Measurements from ENCODE around the gene BPI. TPM values are rescaled to one million over a fixed set of nuclear protein-coding genes. Genes with fewer than 3 reads are reported as not detected.
"Not testable (repeated sequence)": the region's sequence is repeated elsewhere in the genome, so short reads cannot be mapped to it uniquely, and the experiment has no call there.

Gene BPI
- total RNA-seq, 1 experiment from 2014 or later = 0.06 TPM

DNA sequence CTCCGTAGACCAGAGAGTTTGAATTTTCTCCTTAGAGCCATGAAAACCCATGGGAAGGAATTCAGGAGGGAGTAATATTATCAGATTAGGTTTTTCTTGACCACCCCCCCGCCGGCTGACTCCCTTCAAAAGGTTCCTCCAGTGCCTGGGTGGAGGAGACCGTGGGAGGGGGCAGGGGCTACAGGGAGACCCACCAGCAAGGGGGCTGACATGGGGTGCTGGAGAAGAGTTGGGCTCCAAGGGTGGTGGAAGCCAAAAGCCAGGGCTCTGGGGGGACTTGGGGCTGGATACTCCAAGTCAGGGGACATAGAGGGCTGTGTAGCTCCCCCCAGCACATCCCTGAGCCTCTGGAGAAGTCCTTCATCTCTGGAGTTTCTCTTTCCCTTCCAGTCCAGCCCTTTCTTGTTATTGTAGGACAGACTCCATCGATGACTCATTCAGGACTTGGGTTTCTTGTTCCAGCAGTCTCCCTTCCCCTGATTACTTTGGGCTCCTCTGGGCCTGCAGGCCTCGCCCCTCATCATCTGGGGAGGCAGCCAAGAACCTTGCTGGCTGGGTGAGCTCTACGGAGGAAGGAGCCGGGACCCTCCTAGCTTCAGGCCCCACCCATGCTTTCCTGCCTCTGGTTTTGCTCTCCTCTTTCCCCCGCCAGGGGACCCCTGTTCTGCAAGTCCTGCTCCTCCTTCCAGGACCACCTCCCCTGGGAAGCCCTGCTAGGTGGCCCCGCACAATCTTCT lies 32.9 kb upstream of the BPI start:
- no peaks in the 10 kb centered on the region for H3K36me3 ChIP-seq
- H3K4me1 ChIP-seq = peaks cover 13% of the 10 kb centered on the region
- H3K4me3 ChIP-seq = no peak overlapping the region
- peaks cover 8% of the 10 kb centered on the region; the same call in 1 of the 2 replicates for H3K9me3 ChIP-seq (replicated peaks)
- H3K27ac ChIP-seq = no peak overlapping the region; the same call in 1 of the 2 replicates
- H3K27me3 ChIP-seq = no peaks in the 10 kb centered on the region
- peak; percentile 67 to 82 for DNase-seq

DNA sequence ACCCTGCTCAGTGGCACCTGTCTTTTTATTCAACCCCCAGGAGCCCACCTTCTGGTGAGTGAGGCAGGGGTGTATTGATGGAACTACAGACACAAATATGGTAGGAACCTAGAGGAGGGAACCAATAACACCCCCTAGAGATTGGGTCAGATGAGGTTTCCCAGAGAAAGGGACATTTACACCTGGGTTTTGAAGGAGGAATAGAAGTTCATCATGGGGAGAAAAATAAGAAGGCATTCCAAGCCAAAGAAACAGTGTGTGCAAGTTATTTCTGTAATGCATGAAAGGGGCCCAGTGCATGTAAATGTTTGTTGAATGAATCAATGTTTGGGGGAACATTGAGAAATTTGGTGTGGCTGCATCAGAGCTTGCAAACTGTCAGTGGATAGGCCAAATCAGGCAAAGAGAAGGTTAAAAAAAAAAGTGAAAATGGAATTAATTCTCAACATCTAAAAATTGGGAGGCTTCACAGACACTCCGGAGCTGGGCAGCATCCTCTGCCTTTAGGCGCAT lies 32.3 kb upstream of the BPI start:
- H3K36me3 ChIP-seq = no peaks in the 10 kb centered on the region
- no peak overlapping the region for H3K4me3 ChIP-seq
- peaks cover 16% of the 10 kb centered on the region for H3K4me1 ChIP-seq
- no peak for DNase-seq
- no peaks in the 10 kb centered on the region for H3K27me3 ChIP-seq
- peaks cover 8% of the 10 kb centered on the region; the same call in 1 of the 2 replicates for H3K9me3 ChIP-seq (replicated peaks)
- no peak overlapping the region; the same call in 1 of the 2 replicates for H3K27ac ChIP-seq

DNA sequence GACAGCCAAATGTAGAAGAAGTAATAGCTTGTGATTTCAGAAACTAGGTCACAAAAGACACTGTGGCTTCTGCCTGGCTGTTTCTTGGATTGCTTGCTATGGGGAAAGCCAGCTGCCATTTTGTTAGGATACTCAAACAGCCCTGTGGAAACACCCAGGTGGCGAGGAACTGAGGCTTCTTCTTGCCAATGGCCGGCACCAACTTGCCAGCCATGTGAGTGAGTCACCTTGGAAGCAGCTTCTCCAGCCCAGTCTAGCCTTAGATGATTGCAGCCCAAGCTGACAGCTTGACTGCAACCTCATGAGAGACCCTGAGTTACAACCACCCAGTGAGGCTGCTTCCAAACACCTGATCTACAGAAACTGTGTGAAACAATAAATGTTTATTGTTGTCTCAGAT lies 31.6 kb upstream of the BPI start:
- H3K9me3 ChIP-seq (replicated peaks) = peaks cover 5% of the 10 kb centered on the region; the same call in 1 of the 2 replicates
- no peaks in the 10 kb centered on the region for H3K27me3 ChIP-seq
- no peak for DNase-seq
- no peak overlapping the region for H3K4me3 ChIP-seq
- H3K4me1 ChIP-seq = peaks cover 24% of the 10 kb centered on the region
- H3K36me3 ChIP-seq = no peaks in the 10 kb centered on the region
- no peak overlapping the region for H3K27ac ChIP-seq

DNA sequence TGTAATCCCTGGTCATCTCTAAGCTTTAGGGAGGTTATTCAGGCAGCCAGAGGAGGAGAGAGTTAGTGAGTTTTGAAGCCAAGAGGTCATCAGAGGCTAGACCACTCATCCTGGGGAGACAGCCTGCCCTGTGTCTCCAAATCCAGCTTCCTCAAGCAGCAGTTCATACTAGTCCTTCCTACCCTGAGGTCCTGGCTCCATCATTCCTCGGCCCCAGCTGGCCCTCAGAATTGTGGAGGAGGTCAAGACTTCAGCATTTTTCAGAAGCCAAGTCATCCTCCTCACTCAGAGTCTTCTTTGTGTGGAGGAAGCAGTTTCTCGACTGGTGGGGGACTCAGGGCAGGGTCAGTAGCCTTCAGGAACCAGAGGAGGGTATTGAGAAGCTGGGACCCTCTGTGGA lies 31.0 kb upstream of the BPI start:
- H3K27ac ChIP-seq = no peak overlapping the region
- no peak for DNase-seq
- no peaks in the 10 kb centered on the region for H3K36me3 ChIP-seq
- H3K4me3 ChIP-seq = no peak overlapping the region
- H3K4me1 ChIP-seq = peaks cover 29% of the 10 kb centered on the region
- H3K27me3 ChIP-seq = no peaks in the 10 kb centered on the region
- H3K9me3 ChIP-seq (replicated peaks) = peaks cover 5% of the 10 kb centered on the region; the same call in 1 of the 2 replicates

DNA sequence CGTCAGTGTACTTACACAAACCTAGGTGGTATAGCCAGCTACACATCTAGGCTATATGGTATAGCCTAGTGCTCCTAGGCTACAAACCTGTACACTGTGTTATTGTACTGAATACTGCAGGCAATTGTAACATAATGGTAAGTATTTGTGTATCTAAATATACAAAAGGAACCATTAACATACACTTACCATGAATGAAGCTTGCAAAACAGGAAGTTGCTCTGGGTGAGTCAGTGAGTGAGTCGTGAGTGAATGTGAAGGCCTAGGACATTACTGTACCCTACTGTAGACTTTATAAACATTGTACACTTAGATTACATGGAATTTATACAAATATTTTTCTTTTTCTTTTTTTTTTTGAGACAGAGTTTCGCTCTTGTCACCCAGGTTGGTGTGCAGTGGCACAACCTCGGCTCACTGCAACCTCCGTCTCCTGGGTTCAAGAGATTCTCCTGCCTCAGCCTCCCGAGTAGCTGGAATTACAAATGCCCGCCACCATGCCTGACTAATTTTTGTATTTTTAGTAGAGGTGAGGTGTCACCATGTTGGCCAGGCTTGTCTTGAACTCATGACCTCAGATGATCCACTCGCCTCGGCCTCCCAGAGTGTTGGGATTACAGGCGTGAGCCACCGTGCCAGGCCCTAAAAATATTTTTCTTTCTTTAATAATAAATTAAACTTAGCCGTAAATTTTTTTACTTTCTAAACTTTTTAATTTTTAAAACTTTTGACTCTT lies 28.0 kb upstream of the BPI start:
- DNase-seq = no peak
- H3K36me3 ChIP-seq = no peaks in the 10 kb centered on the region
- no peak overlapping the region; the same call in 1 of the 2 replicates for H3K27ac ChIP-seq
- peaks cover 54% of the 10 kb centered on the region for H3K4me1 ChIP-seq
- no peak overlapping the region for H3K4me3 ChIP-seq
- H3K9me3 ChIP-seq (replicated peaks) = peaks cover 9% of the 10 kb centered on the region; the same call in 1 of the 2 replicates
- no peaks in the 10 kb centered on the region for H3K27me3 ChIP-seq

DNA sequence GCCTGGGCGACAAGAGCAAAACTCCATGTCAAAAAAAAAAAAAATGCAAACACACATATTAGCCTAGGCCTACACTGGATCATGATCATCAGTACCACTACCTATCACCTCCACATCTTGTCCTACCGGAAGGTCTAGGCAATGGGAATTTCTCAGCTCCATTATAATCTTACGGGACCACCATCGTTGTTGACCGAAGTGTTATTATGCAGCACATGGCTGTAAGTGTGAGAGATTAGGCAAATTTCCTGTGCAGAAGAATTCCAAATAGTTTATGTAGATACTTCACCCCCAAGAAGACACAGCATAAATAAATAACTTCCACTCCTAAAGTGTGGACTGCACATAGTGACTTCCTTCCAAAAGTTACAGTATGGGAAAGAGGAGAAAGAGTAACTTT lies 26.7 kb upstream of the BPI start:
- H3K9me3 ChIP-seq (replicated peaks) = peaks cover 9% of the 10 kb centered on the region; the same call in 1 of the 2 replicates
- H3K27me3 ChIP-seq = no peaks in the 10 kb centered on the region
- H3K27ac ChIP-seq = peak overlapping the region; percentile 87
- peak in 1 of 2 experiments; percentile 56 for DNase-seq
- peaks cover 47% of the 10 kb centered on the region for H3K4me1 ChIP-seq
- no peak overlapping the region; the same call in 1 of the 2 replicates for H3K4me3 ChIP-seq
- H3K36me3 ChIP-seq = no peaks in the 10 kb centered on the region

DNA sequence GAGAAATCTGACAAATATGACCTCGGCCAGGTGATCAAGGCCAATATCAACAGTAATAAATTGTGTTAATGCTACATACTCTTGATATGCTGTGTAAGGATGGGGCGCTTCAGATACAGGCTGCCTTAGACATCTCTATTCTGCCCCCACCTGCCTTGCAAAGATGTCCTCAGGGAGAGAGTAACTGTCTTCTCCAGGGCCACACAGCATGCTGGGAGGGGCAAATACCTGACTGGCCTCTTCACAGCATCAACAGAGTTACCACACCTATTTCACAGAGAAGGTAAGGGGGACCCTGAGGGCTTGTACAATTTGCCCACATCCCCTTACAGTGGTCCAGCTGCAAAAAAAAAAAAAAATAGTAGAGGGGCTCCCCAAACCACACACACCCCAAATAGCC lies 26.3 kb upstream of the BPI start:
- Histone ChIP-seq H3K27me3 (no peaks in the 10 kb centered on the region), H3K4me1 (peaks cover 47% of the 10 kb centered on the region), H3K27ac (peak overlapping the region; percentile 87), H3K9me3 (replicated peaks) (peaks cover 9% of the 10 kb centered on the region; the same call in 1 of the 2 replicates), H3K36me3 (no peaks in the 10 kb centered on the region), H3K4me3 (peak overlapping the region; percentile 2)
- peak in 1 of 2 experiments; percentile 65 for DNase-seq

DNA sequence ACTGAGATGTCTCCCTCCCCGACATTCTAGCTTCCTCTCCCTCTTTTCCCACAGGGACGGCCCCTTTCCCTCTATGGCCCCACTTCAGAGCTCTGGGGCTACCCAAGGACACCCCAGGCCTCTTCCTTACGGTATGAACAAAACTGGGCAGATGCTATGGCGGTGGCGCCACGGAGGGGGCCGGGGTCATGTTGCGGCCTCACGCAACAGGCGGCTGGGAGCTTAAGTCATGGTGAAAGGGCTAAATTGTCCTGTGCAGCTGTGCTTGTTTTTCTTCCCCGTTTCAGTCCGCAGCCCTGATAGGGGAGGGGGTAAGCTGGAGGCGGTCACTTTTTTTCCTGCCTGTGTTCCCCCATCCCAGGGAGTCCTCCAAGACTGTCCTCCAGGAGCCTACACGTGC lies 25.8 kb upstream of the BPI start:
- peak overlapping the region; percentile 87 for H3K27ac ChIP-seq
- peak overlapping the region; percentile 2; the same call in 1 of the 2 replicates for H3K4me3 ChIP-seq
- H3K9me3 ChIP-seq (replicated peaks) = peaks cover 9% of the 10 kb centered on the region; the same call in 1 of the 2 replicates
- no peaks in the 10 kb centered on the region for H3K36me3 ChIP-seq
- H3K4me1 ChIP-seq = peaks cover 47% of the 10 kb centered on the region
- DNase-seq = peak; percentile 99 to 100
- no peaks in the 10 kb centered on the region for H3K27me3 ChIP-seq

DNA sequence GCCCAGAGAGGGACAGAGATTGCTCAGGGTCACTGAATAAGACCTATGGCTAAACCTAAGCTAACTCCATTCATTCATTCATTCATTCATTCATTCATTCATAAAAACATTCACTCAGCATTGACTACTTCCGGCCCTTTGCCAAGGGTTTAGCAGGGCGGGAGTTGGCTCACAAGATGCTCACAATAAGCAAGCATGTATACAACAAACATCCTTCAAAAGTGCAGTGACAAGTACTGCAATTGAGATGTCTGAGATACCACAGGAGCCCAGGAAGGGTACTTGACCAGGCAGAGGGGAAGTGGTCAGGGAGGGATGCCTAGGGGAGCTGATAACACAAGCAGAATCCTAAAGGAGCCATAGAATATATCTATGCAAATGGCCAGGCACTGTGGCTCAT lies 25.2 kb upstream of the BPI start:
- Histone ChIP-seq H3K27me3 (no peaks in the 10 kb centered on the region), H3K36me3 (no peaks in the 10 kb centered on the region)

DNA sequence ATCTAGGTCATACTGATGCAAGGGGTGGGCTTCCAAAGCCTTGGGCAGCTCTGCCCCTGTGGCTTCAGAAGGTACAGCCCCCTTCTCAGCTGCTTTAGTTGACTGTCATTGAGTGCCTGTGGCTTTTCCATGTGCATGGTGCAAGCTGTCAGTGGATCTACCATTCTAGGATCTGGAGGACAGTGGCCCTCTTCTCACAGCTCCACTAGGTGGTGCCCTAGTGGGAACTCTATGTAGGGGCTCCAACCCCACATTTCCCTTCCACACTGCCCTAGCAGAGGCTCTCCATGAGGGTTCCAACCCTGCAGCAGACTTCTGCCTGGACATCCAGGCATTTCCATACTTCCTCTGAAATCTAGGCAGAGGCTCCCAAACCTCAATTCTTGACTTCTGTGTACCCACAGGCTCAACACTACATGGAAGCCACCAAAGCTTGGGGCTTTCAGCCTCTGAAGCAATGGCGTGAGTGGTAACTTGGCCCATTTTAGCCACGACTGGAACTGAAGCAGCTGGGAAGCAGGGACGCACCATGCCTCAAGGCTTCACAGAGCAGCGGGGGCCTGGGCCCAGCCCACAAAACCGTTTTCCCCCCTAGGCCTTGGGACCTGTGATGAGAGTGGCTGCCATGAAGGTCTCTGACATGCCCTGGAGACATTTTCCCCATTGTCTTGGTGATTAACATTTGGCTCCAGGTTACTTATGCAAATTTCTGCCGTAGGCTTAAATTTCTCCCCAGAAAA lies 22.6 kb upstream of the BPI start:
- DNase-seq; H3K4me3 ChIP-seq; H3K27me3 ChIP-seq; H3K36me3 ChIP-seq; H3K9me3 ChIP-seq (replicated peaks): not testable (repeated sequence)
- Histone ChIP-seq H3K27ac (peak overlapping the region; percentile 87), H3K4me1 (peaks cover 48% of the 10 kb centered on the region)

More for the DNA sequence above, 25.2 kb upstream of the BPI start:
- H3K9me3 ChIP-seq (replicated peaks) = peaks cover 9% of the 10 kb centered on the region; the same call in 1 of the 2 replicates
- H3K4me1 ChIP-seq = peaks cover 47% of the 10 kb centered on the region
- H3K27ac ChIP-seq = peak overlapping the region; percentile 87
- H3K4me3 ChIP-seq = no peak overlapping the region
- peak; percentile 37 to 52 for DNase-seq

DNA sequence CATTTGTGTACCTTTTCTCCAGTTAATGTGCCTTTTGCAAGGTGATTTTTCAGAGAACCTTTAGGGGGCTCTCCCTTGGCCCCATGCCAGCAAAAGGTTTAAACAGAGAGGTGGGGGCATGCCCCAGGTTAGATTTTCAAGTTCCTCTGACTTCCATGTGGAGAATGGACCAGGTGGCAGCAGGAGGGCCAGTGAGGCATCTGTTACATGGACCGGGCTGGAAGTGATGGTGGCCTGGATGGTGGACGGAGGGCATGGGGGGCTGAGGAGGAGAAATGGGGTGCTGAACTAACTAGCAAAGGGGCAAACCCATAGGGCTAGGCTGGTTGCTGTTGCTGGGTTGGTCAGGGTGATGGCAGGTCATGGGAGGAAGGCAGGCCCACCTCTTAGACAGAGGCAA lies 20.7 kb upstream of the BPI start:
- H3K4me3 ChIP-seq = no peak overlapping the region
- DNase-seq = no peak
- no peaks in the 10 kb centered on the region for H3K27me3 ChIP-seq
- no peak overlapping the region for H3K27ac ChIP-seq
- no peaks in the 10 kb centered on the region for H3K36me3 ChIP-seq
- peaks cover 4% of the 10 kb centered on the region; the same call in 1 of the 2 replicates for H3K9me3 ChIP-seq (replicated peaks)
- peaks cover 47% of the 10 kb centered on the region for H3K4me1 ChIP-seq

DNA sequence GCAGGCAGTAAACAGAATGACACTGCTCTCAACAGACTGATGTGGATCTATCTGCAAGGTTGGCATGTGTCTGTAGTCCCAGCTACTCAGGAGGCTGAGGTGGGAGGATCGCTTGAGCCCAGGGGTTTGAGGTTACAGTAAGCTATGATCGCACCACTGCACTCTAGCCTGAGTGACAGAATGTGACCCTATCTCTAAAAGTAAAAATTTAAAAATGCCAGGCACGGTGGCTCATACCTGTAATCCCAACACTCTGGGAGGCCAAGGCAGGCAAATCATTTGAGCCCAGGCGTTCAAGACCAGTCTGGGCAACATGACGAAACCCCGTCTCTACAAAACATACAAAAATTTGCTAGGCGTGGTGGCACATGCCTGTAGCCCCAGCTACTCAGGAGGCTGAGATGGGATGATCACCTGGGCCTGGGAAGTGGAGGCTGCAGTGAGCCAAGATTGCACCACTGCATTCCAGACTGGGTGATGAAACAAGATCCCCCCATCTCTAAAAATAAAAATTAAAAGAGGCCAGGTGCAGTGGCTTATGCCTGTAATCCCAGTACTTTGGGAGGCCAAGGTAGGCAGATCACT lies 19.8 kb upstream of the BPI start:
- not testable (repeated sequence) for H3K27ac ChIP-seq; H3K9me3 ChIP-seq (replicated peaks); H3K4me3 ChIP-seq; DNase-seq; H3K27me3 ChIP-seq; H3K36me3 ChIP-seq
- H3K4me1 ChIP-seq = peaks cover 42% of the 10 kb centered on the region

DNA sequence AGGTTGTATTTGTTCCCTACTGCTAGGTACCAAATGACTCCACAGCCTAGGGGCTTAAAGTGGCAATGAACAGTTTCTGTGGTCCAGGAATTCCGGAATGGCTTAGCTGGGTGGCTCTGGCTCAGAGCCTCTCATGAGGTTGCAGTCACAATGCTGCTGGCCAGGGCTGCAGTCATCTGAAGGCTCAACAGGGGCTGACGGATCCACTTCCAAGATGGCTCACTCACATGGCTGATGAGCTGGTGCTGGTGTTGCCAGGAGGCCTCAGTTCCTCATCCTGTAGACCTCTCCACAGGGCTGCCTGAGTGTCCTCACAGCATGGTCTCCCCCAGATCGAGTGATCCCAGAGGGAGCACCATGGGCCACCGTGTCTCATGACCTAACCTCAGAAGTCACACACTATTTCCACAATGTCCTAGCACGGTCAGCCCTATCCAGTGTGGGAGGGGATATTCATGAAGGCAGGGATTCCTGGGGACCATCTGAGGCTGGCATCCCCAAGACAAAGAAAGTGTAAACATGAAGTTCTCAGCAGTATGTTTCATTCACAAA lies 19.0 kb upstream of the BPI start:
- no peak for DNase-seq
- Histone ChIP-seq H3K4me1 (peaks cover 33% of the 10 kb centered on the region), H3K27me3 (no peaks in the 10 kb centered on the region), H3K4me3 (no peak overlapping the region), H3K36me3 (no peaks in the 10 kb centered on the region), H3K27ac (no peak overlapping the region), H3K9me3 (replicated peaks) (peaks cover 4% of the 10 kb centered on the region; the same call in 1 of the 2 replicates)

Measured in SJCRH30 (cell line).